HG02759 (cell line): ENCODE results near the gene SORCS1.

Source experiments
- ATAC-seq: cut with Tn5 transposase; IDR thresholded peaks from one replicate; pipeline ENCODE4 v1.9.1; 2021; ENCODE audit warnings: mild to moderate bottlenecking, moderate library complexity; ENCODE audit not compliant: unreplicated experiment

Gene SORCS1

GRCh38 chr10:107104026-107104652 lies 60.4 kb downstream of the SORCS1 start:
- no peak for ATAC-seq

GRCh38 chr10:107103174-107104025 lies 61.1 kb downstream of the SORCS1 start:
- no peak for ATAC-seq

GRCh38 chr10:107098326-107098725 lies 66.2 kb downstream of the SORCS1 start:
- ATAC-seq, result no peak

- ATAC-seq, result no peak
These were observed 69.5 kb downstream of the SORCS1 start for GRCh38 chr10:107094824-107095522.

- ATAC-seq, result no peak
These were observed 72.2 kb downstream of the SORCS1 start for GRCh38 chr10:107092321-107092720.

GRCh38 chr10:107091126-107091525 lies 73.4 kb downstream of the SORCS1 start:
- no peak for ATAC-seq

- no peak for ATAC-seq
These were observed 78.6 kb downstream of the SORCS1 start for GRCh38 chr10:107085665-107086525.

- no peak for ATAC-seq
These were observed 81.0 kb downstream of the SORCS1 start for GRCh38 chr10:107083388-107084009.

GRCh38 chr10:107081644-107082043 lies 82.9 kb downstream of the SORCS1 start:
- ATAC-seq, result no peak

- no peak for ATAC-seq
These were observed 89.4 kb downstream of the SORCS1 start for GRCh38 chr10:107075117-107075516.

GRCh38 chr10:107072786-107073185 lies 91.7 kb downstream of the SORCS1 start:
- no peak for ATAC-seq

- ATAC-seq, result no peak
These were observed 92.5 kb downstream of the SORCS1 start for GRCh38 chr10:107072028-107072427.

- no peak for ATAC-seq
These were observed 93.2 kb downstream of the SORCS1 start for GRCh38 chr10:107071301-107071700.

- no peak for ATAC-seq
These were observed 96.7 kb downstream of the SORCS1 start for GRCh38 chr10:107067843-107068242.

- ATAC-seq, result no peak
These were observed 100.4 kb downstream of the SORCS1 start for GRCh38 chr10:107064075-107064474.

- no peak for ATAC-seq
These were observed 104.6 kb downstream of the SORCS1 start for GRCh38 chr10:107059872-107060271.

- no peak for ATAC-seq
These were observed 105.3 kb downstream of the SORCS1 start for GRCh38 chr10:107059068-107059804.

- no peak for ATAC-seq
These were observed 106.2 kb downstream of the SORCS1 start for GRCh38 chr10:107058331-107058730.

- ATAC-seq, result no peak
These were observed 108.3 kb downstream of the SORCS1 start for GRCh38 chr10:107056182-107056581.
